ENCODE data around the gene SLC4A1AP.

DNA sequence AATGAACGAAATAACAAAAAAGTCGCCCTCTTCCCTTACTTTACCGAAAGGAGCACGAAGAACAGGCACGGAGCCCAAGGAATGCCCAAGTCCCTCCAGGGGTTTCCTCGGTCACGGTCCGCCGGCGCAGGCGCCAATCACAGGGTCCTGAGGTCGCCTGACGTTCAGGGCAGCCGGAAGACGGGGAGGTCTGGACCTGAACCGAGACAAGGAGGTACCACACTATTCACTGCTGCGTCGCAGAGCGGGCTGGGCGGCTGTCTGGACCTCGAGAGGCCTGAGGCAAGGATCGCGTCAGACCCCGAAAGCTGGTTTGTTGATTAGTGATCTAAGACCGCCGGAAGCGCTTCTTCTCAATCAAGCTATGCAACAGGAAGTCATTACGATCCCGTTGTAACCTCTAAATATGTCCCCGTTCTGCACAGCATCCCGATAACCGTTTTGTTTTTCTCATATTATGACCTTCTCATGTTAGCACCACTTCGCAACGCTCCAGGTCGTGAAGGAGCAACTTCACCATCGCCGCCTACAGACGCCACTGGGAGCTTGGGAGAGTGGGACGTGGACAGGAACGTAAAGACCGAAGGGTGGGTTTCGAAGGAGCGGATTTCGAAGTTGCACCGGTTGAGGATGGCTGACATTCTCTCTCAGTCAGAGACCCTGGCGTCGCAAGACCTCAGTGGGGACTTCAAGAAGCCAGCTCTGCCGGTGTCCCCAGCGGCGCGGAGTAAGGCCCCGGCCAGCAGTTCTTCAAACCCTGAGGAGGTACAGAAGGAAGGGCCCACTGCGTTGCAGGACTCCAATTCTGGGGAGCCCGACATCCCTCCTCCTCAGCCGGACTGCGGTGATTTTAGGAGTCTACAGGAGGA, at the start of gene SLC4A1AP, which contains the start of gene SUPT7L:
- TF ChIP-seq, protein P1, sequence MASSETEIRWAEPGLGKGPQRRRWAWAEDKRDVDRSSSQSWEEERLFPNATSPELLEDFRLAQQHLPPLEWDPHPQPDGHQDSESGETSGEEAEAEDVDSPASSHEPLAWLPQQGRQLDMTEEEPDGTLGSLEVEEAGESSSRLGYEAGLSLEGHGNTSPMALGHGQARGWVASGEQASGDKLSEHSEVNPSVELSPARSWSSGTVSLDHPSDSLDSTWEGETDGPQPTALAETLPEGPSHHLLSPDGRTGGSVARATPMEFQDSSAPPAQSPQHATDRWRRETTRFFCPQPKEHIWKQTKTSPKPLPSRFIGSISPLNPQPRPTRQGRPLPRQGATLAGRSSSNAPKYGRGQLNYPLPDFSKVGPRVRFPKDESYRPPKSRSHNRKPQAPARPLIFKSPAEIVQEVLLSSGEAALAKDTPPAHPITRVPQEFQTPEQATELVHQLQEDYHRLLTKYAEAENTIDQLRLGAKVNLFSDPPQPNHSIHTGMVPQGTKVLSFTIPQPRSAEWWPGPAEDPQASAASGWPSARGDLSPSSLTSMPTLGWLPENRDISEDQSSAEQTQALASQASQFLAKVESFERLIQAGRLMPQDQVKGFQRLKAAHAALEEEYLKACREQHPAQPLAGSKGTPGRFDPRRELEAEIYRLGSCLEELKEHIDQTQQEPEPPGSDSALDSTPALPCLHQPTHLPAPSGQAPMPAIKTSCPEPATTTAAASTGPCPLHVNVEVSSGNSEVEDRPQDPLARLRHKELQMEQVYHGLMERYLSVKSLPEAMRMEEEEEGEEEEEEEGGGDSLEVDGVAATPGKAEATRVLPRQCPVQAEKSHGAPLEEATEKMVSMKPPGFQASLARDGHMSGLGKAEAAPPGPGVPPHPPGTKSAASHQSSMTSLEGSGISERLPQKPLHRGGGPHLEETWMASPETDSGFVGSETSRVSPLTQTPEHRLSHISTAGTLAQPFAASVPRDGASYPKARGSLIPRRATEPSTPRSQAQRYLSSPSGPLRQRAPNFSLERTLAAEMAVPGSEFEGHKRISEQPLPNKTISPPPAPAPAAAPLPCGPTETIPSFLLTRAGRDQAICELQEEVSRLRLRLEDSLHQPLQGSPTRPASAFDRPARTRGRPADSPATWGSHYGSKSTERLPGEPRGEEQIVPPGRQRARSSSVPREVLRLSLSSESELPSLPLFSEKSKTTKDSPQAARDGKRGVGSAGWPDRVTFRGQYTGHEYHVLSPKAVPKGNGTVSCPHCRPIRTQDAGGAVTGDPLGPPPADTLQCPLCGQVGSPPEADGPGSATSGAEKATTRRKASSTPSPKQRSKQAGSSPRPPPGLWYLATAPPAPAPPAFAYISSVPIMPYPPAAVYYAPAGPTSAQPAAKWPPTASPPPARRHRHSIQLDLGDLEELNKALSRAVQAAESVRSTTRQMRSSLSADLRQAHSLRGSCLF (CRISPR knock-in tag; IDR thresholded peaks at IDR 0.05; ENCODE audit: borderline replicate concordance): peak; percentile 83; the same call in 1 of the 2 replicates
- TF ChIP-seq, protein P2, sequence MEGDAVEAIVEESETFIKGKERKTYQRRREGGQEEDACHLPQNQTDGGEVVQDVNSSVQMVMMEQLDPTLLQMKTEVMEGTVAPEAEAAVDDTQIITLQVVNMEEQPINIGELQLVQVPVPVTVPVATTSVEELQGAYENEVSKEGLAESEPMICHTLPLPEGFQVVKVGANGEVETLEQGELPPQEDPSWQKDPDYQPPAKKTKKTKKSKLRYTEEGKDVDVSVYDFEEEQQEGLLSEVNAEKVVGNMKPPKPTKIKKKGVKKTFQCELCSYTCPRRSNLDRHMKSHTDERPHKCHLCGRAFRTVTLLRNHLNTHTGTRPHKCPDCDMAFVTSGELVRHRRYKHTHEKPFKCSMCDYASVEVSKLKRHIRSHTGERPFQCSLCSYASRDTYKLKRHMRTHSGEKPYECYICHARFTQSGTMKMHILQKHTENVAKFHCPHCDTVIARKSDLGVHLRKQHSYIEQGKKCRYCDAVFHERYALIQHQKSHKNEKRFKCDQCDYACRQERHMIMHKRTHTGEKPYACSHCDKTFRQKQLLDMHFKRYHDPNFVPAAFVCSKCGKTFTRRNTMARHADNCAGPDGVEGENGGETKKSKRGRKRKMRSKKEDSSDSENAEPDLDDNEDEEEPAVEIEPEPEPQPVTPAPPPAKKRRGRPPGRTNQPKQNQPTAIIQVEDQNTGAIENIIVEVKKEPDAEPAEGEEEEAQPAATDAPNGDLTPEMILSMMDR (CRISPR knock-in tag; IDR thresholded peaks at IDR 0.05): peak; percentile 29
- TF ChIP-seq ZNF83 (CRISPR knock-in tag; IDR thresholded peaks at IDR 0.05; ENCODE audit: borderline replicate concordance): no peak; the same call in 1 of the 2 replicates
- TF ChIP-seq NPAS2 (CRISPR knock-in tag; IDR thresholded peaks at IDR 0.05; ENCODE audit: borderline replicate concordance): no peak
- TF ChIP-seq, protein P3, sequence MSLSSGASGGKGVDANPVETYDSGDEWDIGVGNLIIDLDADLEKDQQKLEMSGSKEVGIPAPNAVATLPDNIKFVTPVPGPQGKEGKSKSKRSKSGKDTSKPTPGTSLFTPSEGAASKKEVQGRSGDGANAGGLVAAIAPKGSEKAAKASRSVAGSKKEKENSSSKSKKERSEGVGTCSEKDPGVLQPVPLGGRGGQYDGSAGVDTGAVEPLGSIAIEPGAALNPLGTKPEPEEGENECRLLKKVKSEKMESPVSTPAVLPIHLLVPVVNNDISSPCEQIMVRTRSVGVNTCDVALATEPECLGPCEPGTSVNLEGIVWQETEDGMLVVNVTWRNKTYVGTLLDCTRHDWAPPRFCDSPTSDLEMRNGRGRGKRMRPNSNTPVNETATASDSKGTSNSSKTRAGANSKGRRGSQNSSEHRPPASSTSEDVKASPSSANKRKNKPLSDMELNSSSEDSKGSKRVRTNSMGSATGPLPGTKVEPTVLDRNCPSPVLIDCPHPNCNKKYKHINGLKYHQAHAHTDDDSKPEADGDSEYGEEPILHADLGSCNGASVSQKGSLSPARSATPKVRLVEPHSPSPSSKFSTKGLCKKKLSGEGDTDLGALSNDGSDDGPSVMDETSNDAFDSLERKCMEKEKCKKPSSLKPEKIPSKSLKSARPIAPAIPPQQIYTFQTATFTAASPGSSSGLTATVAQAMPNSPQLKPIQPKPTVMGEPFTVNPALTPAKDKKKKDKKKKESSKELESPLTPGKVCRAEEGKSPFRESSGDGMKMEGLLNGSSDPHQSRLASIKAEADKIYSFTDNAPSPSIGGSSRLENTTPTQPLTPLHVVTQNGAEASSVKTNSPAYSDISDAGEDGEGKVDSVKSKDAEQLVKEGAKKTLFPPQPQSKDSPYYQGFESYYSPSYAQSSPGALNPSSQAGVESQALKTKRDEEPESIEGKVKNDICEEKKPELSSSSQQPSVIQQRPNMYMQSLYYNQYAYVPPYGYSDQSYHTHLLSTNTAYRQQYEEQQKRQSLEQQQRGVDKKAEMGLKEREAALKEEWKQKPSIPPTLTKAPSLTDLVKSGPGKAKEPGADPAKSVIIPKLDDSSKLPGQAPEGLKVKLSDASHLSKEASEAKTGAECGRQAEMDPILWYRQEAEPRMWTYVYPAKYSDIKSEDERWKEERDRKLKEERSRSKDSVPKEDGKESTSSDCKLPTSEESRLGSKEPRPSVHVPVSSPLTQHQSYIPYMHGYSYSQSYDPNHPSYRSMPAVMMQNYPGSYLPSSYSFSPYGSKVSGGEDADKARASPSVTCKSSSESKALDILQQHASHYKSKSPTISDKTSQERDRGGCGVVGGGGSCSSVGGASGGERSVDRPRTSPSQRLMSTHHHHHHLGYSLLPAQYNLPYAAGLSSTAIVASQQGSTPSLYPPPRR (CRISPR knock-in tag; IDR thresholded peaks at IDR 0.05; ENCODE audit: borderline replicate concordance): peak; percentile 58; the same call in 1 of the 2 replicates
- peak; percentile 73 for TF ChIP-seq RXRA (CRISPR knock-in tag; IDR thresholded peaks at IDR 0.05)
- TF ChIP-seq ZNF101 (CRISPR knock-in tag; IDR thresholded peaks at IDR 0.05; ENCODE audit: borderline replicate concordance, low read depth): peak; percentile 45; the same call in 1 of the 2 replicates
- TF ChIP-seq PRMT3 (CRISPR knock-in tag; IDR thresholded peaks at IDR 0.05; ENCODE audit: borderline replicate concordance, low read depth): peak; percentile 18; the same call in 1 of the 2 replicates
- TF ChIP-seq, protein P4, sequence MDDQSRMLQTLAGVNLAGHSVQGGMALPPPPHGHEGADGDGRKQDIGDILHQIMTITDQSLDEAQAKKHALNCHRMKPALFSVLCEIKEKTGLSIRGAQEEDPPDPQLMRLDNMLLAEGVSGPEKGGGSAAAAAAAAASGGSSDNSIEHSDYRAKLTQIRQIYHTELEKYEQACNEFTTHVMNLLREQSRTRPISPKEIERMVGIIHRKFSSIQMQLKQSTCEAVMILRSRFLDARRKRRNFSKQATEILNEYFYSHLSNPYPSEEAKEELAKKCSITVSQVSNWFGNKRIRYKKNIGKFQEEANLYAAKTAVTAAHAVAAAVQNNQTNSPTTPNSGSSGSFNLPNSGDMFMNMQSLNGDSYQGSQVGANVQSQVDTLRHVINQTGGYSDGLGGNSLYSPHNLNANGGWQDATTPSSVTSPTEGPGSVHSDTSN (CRISPR knock-in tag; IDR thresholded peaks at IDR 0.05; ENCODE audit: borderline replicate concordance): peak; percentile 88
- peak; percentile 81 for TF ChIP-seq ZBTB21 (CRISPR knock-in tag; IDR thresholded peaks at IDR 0.05)

Data from HepG2 (cell line).